Measurements from ENCODE around the gene MFSD1.

MFSD1 gene, protein sequence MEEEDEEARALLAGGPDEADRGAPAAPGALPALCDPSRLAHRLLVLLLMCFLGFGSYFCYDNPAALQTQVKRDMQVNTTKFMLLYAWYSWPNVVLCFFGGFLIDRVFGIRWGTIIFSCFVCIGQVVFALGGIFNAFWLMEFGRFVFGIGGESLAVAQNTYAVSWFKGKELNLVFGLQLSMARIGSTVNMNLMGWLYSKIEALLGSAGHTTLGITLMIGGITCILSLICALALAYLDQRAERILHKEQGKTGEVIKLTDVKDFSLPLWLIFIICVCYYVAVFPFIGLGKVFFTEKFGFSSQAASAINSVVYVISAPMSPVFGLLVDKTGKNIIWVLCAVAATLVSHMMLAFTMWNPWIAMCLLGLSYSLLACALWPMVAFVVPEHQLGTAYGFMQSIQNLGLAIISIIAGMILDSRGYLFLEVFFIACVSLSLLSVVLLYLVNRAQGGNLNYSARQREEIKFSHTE

DNA sequence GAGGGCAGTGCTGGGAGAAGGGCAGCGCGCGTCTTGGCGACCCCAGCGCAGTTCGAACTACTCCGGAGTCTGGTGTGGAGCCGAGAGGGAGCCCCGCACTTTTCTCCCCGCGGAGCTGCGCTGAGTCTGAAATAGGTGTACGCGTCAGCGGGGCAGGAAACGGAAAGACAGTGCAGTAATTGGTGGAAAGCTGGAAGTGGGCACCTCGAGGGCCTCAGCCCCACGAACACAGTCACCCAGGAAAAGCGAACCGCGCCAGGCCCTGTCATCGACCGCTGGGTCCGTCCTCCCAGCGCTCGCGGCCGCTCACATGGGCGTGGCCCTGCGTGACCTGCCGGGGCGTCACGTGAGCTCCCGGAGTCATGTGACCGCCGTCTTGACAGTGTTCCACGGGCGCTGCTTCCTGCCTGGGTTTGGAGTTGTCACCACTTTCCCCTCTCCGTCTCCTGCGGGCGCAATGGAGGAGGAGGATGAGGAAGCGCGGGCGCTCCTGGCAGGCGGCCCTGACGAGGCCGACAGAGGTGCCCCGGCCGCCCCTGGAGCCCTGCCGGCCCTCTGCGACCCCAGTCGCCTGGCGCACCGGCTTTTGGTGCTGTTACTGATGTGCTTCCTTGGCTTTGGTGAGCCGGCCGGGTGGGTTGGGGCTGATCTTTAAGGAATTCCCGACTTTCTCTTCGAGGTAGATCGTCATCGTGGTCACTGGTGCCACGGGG, at the start of gene MFSD1:
Gene MFSD1, plus strand, starts transcription at position 359 of the 713 bp plus-strand sequence. Its CDS starts 99 bp downstream, at position 458.
- H3K27ac ChIP-seq (ENCODE audit: poor library complexity, severe bottlenecking), result peak within 1 kb of the TSS; percentile 18
- peak; percentile 93 for DNase-seq (ENCODE audit: low spot score)

DNA sequence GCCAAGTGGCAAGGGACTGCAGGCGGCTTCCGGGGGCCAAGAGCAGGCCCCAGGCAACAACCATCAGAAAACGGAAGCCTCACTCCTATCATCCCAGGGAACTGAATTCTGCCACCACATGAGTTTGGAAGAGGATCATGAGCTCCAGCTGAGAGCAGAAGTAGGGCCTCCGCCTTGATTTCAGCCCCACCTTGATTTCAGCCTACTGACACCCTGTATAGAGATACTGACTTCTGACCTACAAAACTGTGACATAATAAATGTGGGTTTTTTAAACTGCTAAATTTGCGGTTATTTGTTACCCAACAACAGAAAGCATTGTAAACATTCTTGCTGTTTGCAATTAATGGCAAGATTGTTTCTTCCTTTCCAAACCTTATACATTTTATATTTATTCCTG, 48.0 kb upstream of the MFSD1 start:
- H3K9me3 ChIP-seq (ENCODE audit: severe bottlenecking), result no peaks in the 10 kb centered on the region
- no peak for ATAC-seq (ENCODE audit: low read depth)

More for the DNA sequence above, at the start of gene MFSD1:
- Histone ChIP-seq H3K36me3 (ENCODE audit: low read depth) (no peaks in the 10 kb centered on the region), H3K27me3 (ENCODE audit: insufficient read depth, poor library complexity, severe bottlenecking) (no peaks in the 10 kb centered on the region), H3K4me3 (ENCODE audit: severe bottlenecking) (peak within 1 kb of the TSS; percentile 67), H3K9me3 (ENCODE audit: severe bottlenecking) (no peaks in the 10 kb centered on the region), H3K4me1 (ENCODE audit: insufficient read depth, poor library complexity, severe bottlenecking) (peaks cover 7% of the 10 kb centered on the region)
- TF ChIP-seq, protein P1, sequence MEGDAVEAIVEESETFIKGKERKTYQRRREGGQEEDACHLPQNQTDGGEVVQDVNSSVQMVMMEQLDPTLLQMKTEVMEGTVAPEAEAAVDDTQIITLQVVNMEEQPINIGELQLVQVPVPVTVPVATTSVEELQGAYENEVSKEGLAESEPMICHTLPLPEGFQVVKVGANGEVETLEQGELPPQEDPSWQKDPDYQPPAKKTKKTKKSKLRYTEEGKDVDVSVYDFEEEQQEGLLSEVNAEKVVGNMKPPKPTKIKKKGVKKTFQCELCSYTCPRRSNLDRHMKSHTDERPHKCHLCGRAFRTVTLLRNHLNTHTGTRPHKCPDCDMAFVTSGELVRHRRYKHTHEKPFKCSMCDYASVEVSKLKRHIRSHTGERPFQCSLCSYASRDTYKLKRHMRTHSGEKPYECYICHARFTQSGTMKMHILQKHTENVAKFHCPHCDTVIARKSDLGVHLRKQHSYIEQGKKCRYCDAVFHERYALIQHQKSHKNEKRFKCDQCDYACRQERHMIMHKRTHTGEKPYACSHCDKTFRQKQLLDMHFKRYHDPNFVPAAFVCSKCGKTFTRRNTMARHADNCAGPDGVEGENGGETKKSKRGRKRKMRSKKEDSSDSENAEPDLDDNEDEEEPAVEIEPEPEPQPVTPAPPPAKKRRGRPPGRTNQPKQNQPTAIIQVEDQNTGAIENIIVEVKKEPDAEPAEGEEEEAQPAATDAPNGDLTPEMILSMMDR (IDR thresholded peaks at IDR 0.05; ENCODE audit: poor library complexity, severe bottlenecking), result no peak
- peak; percentile 87 for ATAC-seq (ENCODE audit: low read depth)

DNA sequence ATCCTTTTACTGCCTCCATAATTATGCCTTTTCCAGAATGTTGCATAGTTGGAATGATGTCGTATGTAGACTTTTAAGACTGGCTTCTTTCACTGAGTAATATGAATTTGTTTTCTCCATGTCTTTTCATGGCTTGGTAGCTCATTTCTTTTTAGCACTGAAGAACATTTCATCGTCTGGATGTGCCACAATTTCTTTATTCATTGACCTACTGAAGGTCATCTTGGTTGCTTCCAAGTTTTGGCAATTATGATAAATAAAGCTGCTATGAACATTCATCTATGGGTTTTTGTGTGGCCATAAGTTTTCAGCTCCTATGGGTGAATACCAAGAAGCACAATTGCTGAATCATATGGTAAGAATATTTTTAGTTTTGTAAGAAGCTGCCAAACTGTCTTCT, 46.4 kb upstream of the MFSD1 start:
- Histone ChIP-seq H3K4me3 (ENCODE audit: severe bottlenecking) (no peak overlapping the region), H3K27ac (ENCODE audit: poor library complexity, severe bottlenecking) (no peak overlapping the region), H3K27me3 (ENCODE audit: insufficient read depth, poor library complexity, severe bottlenecking) (no peaks in the 10 kb centered on the region), H3K36me3 (ENCODE audit: low read depth) (no peaks in the 10 kb centered on the region), H3K9me3 (ENCODE audit: severe bottlenecking) (no peaks in the 10 kb centered on the region), H3K4me1 (ENCODE audit: insufficient read depth, poor library complexity, severe bottlenecking) (no peaks in the 10 kb centered on the region)
- TF ChIP-seq, protein P1 (IDR thresholded peaks at IDR 0.05; ENCODE audit: poor library complexity, severe bottlenecking), result no peak
- no peak for ATAC-seq (ENCODE audit: low read depth)
- DNase-seq (ENCODE audit: low spot score), result no peak

More for the DNA sequence above, 48.0 kb upstream of the MFSD1 start:
- H3K27me3 ChIP-seq (ENCODE audit: insufficient read depth, poor library complexity, severe bottlenecking), result no peaks in the 10 kb centered on the region
- H3K4me3 ChIP-seq (ENCODE audit: severe bottlenecking), result no peak overlapping the region
- no peaks in the 10 kb centered on the region for H3K36me3 ChIP-seq (ENCODE audit: low read depth)
- no peaks in the 10 kb centered on the region for H3K4me1 ChIP-seq (ENCODE audit: insufficient read depth, poor library complexity, severe bottlenecking)
- DNase-seq (ENCODE audit: low spot score), result no peak
- no peak overlapping the region for H3K27ac ChIP-seq (ENCODE audit: poor library complexity, severe bottlenecking)
- TF ChIP-seq, protein P1 (IDR thresholded peaks at IDR 0.05; ENCODE audit: poor library complexity, severe bottlenecking), result no peak

DNA sequence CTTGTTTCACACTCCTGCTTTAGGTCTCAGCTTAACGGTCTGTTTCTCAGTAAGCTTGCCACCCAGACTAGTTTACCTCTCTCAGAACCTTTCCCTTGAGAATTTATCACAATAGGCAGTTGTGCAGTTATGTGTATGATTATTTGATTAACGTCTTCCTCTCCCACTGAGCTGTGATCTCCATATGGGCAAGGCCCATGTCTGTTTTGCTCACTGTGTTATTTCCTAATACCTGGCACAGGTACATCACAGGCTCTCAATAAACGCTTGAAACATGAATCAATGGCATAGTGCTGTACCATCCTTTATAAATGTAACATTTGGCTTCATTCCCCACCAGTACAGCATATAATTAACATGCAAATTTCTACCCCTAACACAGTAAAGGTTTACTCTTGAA, 40.5 kb upstream of the MFSD1 start:
- no peaks in the 10 kb centered on the region for H3K9me3 ChIP-seq (ENCODE audit: severe bottlenecking)
- H3K27me3 ChIP-seq (ENCODE audit: insufficient read depth, poor library complexity, severe bottlenecking), result no peaks in the 10 kb centered on the region
- TF ChIP-seq, protein P1 (IDR thresholded peaks at IDR 0.05; ENCODE audit: poor library complexity, severe bottlenecking), result no peak
- H3K4me3 ChIP-seq (ENCODE audit: severe bottlenecking), result no peak overlapping the region
- DNase-seq (ENCODE audit: low spot score) (no peak), ATAC-seq (ENCODE audit: low read depth) (no peak)
- no peaks in the 10 kb centered on the region for H3K36me3 ChIP-seq (ENCODE audit: low read depth)
- H3K4me1 ChIP-seq (ENCODE audit: insufficient read depth, poor library complexity, severe bottlenecking), result no peaks in the 10 kb centered on the region
- no peak overlapping the region for H3K27ac ChIP-seq (ENCODE audit: poor library complexity, severe bottlenecking)
